Endothelial cell of umbilical vein (primary cell): ENCODE measurements around the gene PON3.

Experiments used
- CTCF ChIP-seq, 2 donors: IDR thresholded peaks; 1 replicate in 1 of 2; 2 replicates in 1 of 2; pipeline ENCODE4 v1.5.1; 2011; ENCODE audit warnings: low read length in 2 of 2, mild to moderate bottlenecking in 2 of 2, moderate library complexity in 2 of 2, control low read depth in 1 of 2, inconsistent platforms in 1 of 2, low read depth in 1 of 2; ENCODE audit not compliant: insufficient read depth in 1 of 2; ENCODE audit errors: extremely low read depth in 1 of 2
- EZH2 ChIP-seq: IDR thresholded peaks from 2 replicates; pipeline ENCODE4 v1.6.1; 2012; ENCODE audit warnings: borderline replicate concordance, low read depth, mild to moderate bottlenecking, moderate library complexity, low read length, inconsistent platforms; ENCODE audit not compliant: severe bottlenecking
- MAX ChIP-seq: IDR thresholded peaks from 2 replicates; pipeline ENCODE4 v1.6.1; 2011; ENCODE audit not compliant: insufficient read depth, insufficient read length
- POLR2AphosphoS5 ChIP-seq: IDR thresholded peaks from 2 replicates; pipeline ENCODE4 v1.6.1; 2012; ENCODE audit warnings: low read depth, mild to moderate bottlenecking, control low read depth, low read length, moderate library complexity; ENCODE audit not compliant: insufficient read depth

- TF ChIP-seq CTCF (IDR thresholded peaks at IDR 0.05; ENCODE audit: extremely low read depth in 1 of 2, insufficient read depth in 1 of 2, low read depth in 1 of 2, low read length in 2 of 2) (no peak), EZH2 (no peak), POLR2AphosphoS5 (no peak), MAX (no peak)
Measured at GRCh38 chr7:95322854-95323253, 73.3 kb downstream of the PON3 start.
